ENCODE data around the gene OBP2B. TPM values are rescaled to one million over a fixed set of nuclear protein-coding genes. Genes with fewer than 3 reads are reported as not detected.
"Not testable (repeated sequence)": the region's sequence is repeated elsewhere in the genome, so short reads cannot be mapped to it uniquely, and the experiment has no call there.

Gene OBP2B
- total RNA-seq, 1 donor from 2014 or later = not detected

DNA sequence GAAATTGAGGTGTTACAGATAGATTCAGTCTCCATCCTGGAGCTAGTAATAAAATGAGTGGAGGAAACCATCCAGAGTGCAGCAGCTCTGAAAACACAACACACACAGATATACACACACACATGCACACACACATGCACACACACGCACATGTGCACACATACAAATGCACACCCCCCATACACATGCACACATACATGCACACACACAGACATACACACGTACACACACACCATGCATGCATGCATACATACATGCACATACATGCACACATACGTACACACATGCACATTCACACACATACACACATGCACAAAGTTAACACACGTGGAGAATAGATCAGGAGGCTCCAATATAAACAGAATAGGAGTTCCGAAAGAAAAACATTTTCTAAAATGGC is 21.0 kb upstream of the OBP2B start:
- DNase-seq (ENCODE audit: low read depth) = no peak
- TF ChIP-seq, protein P1, sequence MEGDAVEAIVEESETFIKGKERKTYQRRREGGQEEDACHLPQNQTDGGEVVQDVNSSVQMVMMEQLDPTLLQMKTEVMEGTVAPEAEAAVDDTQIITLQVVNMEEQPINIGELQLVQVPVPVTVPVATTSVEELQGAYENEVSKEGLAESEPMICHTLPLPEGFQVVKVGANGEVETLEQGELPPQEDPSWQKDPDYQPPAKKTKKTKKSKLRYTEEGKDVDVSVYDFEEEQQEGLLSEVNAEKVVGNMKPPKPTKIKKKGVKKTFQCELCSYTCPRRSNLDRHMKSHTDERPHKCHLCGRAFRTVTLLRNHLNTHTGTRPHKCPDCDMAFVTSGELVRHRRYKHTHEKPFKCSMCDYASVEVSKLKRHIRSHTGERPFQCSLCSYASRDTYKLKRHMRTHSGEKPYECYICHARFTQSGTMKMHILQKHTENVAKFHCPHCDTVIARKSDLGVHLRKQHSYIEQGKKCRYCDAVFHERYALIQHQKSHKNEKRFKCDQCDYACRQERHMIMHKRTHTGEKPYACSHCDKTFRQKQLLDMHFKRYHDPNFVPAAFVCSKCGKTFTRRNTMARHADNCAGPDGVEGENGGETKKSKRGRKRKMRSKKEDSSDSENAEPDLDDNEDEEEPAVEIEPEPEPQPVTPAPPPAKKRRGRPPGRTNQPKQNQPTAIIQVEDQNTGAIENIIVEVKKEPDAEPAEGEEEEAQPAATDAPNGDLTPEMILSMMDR (conservative IDR thresholded peaks at IDR 0.05; ENCODE audit: low read depth, low read length) = no peak
- H3K4me3 ChIP-seq (ENCODE audit: low read depth, low read length) = no peak overlapping the region

DNA sequence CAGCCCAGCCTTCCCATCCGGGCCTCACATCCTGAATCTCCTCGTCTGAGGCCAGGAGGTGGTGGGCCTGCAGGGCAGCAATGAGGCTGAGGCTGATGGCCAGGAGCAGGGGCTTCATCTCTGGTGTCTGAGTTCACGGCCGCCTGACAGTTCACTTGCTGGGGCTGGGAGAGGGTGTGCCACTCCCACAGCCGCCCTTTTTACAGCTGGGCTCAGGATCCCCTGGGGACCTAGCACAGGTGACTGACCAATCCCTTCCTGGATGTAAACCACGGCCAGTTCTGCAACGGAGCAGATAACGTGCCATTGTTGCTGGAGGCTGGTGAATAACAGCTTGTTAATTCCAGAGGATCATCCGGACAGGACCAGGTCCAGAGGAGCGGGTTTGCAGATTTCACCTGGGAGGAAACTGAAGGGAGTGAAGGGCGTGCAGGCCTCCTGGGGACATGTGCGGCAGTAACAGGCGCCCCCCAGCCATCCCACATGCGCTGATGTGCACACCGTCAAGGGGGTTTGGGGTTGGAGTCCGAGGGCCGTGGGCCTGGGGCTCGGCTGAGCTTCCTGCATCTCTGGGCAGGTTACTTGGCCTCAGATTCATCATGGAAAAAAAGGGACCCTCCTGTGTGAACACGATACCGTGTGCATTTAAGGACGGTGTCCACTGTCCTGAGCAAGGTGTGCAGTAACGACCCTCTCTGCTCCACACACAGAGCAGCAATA is 19.6 kb upstream of the OBP2B start:
- not testable (repeated sequence) for DNase-seq (ENCODE audit: low read depth); H3K4me3 ChIP-seq (ENCODE audit: low read depth, low read length)

DNA sequence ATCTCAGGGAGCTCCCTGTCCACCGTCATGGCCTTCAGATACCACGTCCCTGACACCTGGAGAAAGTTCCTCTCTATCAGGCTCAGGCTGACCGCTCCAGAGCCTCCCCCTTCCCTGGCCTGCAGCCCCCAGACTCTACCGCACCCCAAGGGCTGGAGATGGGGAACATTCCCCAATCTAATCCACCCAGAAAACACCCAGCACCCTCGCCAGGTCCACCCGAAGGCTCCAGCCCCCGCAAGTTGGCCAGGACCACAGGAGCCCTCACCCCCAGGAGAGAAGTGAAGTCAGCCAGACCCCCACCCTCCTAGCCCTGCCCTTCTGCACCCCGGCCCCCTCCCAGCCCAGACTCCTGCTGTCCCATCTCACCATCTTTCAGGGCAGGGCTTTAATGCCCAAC is 18.9 kb upstream of the OBP2B start:
- H3K4me3 ChIP-seq (ENCODE audit: low read depth, low read length); DNase-seq (ENCODE audit: low read depth): not testable (repeated sequence)

DNA sequence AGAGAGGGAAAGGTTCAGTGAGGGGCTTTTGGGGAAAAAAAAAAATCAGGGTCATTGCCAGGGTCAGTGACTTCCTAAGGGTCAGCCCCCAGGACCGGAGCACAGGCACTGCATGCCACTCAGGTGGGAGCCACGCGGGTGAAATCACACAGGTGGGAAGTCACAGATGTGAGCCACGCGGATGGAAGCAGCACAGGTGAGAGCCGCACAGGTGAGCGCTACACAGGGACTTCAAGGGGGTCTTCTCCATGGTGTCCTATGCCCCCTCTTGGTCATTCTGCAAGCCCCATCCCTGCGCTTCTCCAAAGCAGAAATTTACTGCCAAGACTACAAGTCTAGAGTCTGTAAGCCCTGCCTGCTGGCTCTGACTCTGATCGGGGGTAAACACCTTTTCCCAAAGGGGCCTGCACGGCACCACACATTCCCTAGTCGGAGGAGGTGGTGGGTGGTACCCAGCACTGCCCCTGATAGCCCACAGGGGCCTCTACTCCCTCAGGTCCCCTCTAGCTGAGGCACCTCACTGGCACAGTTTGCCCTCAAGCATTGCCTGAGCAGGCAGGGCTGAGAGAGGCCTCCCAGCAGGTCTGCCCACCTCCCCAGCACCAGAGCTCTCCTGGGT is 18.3 kb upstream of the OBP2B start:
- no peak overlapping the region for H3K4me3 ChIP-seq (ENCODE audit: low read depth, low read length)
- no peak for DNase-seq (ENCODE audit: low read depth)
- TF ChIP-seq, protein P1 (conservative IDR thresholded peaks at IDR 0.05; ENCODE audit: low read depth, low read length) = no peak

DNA sequence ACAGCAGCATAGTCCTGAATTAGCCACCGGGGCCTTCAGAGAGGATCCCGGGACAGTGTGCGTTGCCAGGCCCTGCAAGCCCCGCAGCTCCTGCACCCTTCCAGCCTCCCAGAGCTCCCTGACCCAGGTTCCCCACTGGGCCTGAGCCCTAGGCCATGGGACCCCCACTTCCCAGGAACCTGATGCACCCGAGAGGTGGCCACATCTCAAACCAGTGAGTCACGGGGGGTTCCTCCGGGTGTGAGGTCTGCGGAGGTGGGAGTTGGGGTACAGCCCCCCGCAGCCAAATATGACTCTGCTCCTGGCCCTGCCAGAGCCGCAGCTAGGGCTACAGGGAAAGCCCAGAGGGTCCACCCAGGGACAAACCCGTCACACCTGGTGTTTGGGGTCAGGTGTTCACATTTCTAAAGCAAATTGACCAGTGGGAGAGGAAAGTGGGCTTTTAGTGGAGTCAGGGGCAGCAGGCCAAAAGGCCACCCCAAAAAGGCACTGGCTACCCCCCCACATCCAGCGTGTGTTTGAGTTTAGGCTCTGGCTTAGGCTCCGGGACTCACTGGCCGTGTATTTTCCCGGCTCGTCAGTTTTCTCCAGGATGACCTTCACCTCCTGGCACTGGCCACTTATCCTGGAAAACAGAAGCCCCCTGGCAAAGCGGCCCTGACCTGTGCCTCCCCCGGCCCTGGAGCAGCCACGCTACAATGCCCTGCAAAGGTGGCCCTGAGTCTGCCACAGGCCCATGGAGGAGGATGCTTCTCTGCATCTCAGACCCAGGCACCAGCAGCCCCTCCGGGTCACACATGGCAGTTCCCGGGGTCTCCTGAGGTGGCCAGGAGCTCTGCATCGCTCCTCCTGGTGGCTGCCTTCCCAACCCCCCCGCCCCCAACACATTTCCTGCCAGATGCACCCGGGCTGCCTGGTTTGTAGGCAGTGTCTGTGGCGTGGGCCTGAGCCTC is 17.4 kb upstream of the OBP2B start:
- no peak overlapping the region for H3K4me3 ChIP-seq (ENCODE audit: low read depth, low read length)
- DNase-seq (ENCODE audit: low read depth) = no peak
- TF ChIP-seq, protein P1 (conservative IDR thresholded peaks at IDR 0.05; ENCODE audit: low read depth, low read length) = no peak

DNA sequence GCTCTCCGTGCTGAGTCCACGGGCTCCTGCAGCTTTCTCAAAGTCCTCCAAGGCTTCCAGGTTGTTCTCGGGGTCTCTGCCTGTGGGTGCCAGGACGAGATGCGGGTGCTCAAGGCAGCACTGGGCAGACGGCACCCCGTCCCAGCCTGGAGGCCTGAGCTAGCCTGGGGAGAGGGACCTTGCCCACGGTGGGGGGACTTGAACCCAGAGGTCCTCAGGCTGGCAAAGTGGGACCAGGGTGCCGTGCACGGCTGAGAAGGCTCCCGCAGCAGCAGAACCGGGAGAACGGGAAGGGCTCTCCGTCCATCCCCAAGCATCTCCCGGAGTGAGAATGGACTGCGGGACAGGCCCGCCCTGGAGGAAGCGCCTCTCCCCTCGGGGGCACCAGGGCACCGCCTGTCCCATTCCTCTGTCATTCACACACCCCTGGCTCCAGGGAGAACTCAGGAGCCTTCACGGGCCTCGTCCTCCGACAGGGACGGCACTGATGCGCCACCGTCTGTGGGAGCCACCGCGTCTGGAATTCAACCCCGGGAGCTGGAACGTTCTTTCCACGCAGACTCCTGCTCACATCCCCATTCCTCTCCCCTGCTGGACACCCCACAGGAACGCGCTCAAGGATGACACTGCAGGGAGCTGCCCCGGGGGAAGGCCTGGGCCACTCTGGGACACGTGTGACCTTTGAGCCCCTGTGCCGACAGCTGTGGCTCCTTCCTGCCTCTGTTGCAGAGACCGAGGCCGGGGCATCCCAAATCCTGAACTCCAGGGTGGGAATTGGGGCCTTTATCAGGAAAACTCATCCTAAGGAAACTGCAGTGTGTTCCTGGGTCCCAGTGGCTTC is 16.3 kb upstream of the OBP2B start:
- H3K4me3 ChIP-seq (ENCODE audit: low read depth, low read length) = no peak overlapping the region
- DNase-seq (ENCODE audit: low read depth) = no peak
- TF ChIP-seq, protein P1 (conservative IDR thresholded peaks at IDR 0.05; ENCODE audit: low read depth, low read length) = no peak

DNA sequence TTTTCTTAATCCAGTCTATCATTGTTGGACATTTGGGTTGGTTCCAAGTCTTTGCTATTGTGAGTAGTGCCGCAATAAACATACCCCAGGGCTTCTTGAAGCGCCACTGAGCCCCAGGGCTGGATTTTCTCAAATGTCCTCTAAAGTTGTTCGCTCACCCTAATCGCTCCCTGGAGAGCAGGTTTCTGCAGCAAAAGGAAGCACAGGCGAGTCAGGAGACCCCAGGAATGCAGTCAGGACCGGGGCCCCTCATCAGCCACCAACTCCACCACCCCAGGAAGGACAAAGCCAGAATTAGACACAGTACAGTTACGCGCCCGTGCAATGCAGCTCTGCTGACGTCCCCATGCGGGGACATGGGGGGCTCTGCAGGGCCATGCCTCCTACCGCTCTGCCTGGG is 15.7 kb upstream of the OBP2B start:
- DNase-seq (ENCODE audit: low read depth) = no peak
- TF ChIP-seq, protein P1 (conservative IDR thresholded peaks at IDR 0.05; ENCODE audit: low read depth, low read length) = no peak
- H3K4me3 ChIP-seq (ENCODE audit: low read depth, low read length) = no peak overlapping the region

DNA sequence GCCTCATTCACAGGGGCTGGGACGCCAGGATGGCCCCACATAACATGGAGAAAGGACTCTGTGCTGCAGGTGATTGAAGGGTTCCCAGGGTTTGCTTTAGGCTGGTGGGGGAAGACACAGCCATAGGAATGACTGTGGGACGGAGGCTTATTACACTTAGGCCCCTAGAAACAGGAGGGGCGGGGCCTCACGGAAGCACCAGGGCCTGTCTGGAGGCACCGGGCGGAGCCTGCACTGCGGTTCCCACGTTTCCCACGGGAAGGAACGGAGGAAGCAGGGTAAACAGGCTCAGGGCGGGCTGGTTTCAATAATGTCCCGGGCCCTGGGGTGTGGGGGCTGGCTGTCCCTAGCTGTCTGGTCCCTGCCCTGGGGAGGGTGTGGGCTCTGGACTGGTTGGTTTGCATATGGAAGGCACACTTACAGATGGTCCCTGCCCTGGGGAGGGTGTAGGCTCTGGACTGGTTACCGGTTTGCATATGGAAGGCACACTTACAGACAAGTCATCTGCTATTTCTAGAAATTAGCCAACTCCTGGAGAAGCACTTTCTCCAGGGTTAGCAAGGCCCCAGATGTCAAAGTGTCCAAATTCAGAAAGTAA is 14.2 kb upstream of the OBP2B start:
- not testable (repeated sequence) for H3K4me3 ChIP-seq (ENCODE audit: low read depth, low read length); DNase-seq (ENCODE audit: low read depth)

DNA sequence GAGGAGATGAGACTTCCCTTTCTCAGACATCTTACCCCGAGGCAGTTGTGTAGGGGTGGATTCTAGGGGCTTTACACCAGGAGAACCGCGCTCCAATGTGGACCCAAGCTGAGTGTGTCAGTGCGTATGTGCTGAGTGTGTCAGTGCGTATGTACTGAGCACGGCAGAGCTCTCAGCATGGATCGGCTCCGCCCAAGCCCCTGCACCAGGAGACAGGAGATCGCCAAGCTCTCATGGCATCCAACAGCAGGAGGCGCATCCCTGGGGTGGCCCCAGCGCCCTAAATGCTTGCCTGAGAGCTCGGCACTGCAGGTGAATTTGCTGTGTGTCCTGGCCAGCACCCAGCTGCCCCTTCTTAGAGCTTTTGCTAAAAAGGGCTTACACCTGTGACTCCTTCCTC is 12.9 kb upstream of the OBP2B start:
- not testable (repeated sequence) for H3K4me3 ChIP-seq (ENCODE audit: low read depth, low read length); DNase-seq (ENCODE audit: low read depth)

Measured in epithelial cell of proximal tubule (primary cell).